HepG2 (cell line): ENCODE data around the gene CD46. TPM values are rescaled to one million over a fixed set of nuclear protein-coding genes. Genes with fewer than 3 reads are reported as not detected.

Source experiments
- BRCA1 ChIP-seq: sonication (generic); formaldehyde crosslinking; IDR thresholded peaks from 2 replicates; pipeline ENCODE4 v1.4.0; 2020; ENCODE audit warnings: missing genetic modification reagents
- CEBPZ ChIP-seq: IDR thresholded peaks from 2 replicates; pipeline ENCODE4 v1.6.1; 2012; ENCODE audit warnings: low read length, improper control_type of control experiment
- DMAP1 ChIP-seq: IDR thresholded peaks from 2 replicates; pipeline ENCODE4 v1.6.1; 2016
- ELF1 ChIP-seq: sonication (generic); formaldehyde crosslinking; IDR thresholded peaks from 2 replicates; pipeline ENCODE4 v1.4.0; 2020; ENCODE audit warnings: missing genetic modification reagents
- IKZF5 ChIP-seq: IDR thresholded peaks from 2 replicates; pipeline ENCODE4 v1.6.1; 2018; ENCODE audit warnings: missing genetic modification reagents, mild to moderate bottlenecking, missing compliant biosample characterization
- KDM5A ChIP-seq: fragments of 200-600 bp; sonication (generic); IDR thresholded peaks from 2 replicates; pipeline ENCODE4 v1.7.0; 2018; ENCODE audit warnings: antibody characterized with exemption, mild to moderate bottlenecking, low read length, borderline replicate concordance
- MTA3 ChIP-seq: sonication (generic); formaldehyde crosslinking; IDR thresholded peaks from 2 replicates; pipeline ENCODE4 v1.4.0; 2020; ENCODE audit warnings: missing genetic modification reagents
- MTF1 ChIP-seq: sonication (generic); formaldehyde crosslinking; IDR thresholded peaks from 2 replicates; pipeline ENCODE4 v1.5.0; 2020; ENCODE audit warnings: missing genetic modification reagents
- MYPOP ChIP-seq: sonication (generic); formaldehyde crosslinking; IDR thresholded peaks from 2 replicates; pipeline ENCODE4 v1.8.1; 2023; ENCODE audit warnings: mild to moderate bottlenecking, moderate library complexity, missing genetic modification reagents
- NFIC ChIP-seq: IDR thresholded peaks from 2 replicates; pipeline ENCODE4 v1.6.1; 2012; ENCODE audit warnings: mild to moderate bottlenecking, low read length, inconsistent platforms
- NRL ChIP-seq: sonication (generic); formaldehyde crosslinking; IDR thresholded peaks from 2 replicates; pipeline ENCODE4 v1.5.0; 2020; ENCODE audit warnings: missing genetic modification reagents, mild to moderate bottlenecking, moderate library complexity, borderline replicate concordance
- POLR2AphosphoS5 ChIP-seq: IDR thresholded peaks from 2 replicates; pipeline ENCODE4 v1.6.1; 2012; ENCODE audit warnings: low read depth, low read length
- SMARCC2 ChIP-seq: fragments of 450-650 bp; IDR thresholded peaks from 2 replicates; pipeline ENCODE4 v1.6.1; 2017; ENCODE audit warnings: antibody characterized with exemption, mild to moderate bottlenecking
- TCF7L2 ChIP-seq: IDR thresholded peaks from 2 replicates; pipeline ENCODE4 v1.6.1; 2011; ENCODE audit warnings: mild to moderate bottlenecking, low read depth, low read length, moderate library complexity
- ZBTB7B ChIP-seq: sonication (generic); formaldehyde crosslinking; IDR thresholded peaks from 2 replicates; pipeline ENCODE4 v1.4.0; 2020; ENCODE audit warnings: missing genetic modification reagents
- ZNF280D ChIP-seq: sonication (generic); formaldehyde crosslinking; IDR thresholded peaks from 2 replicates; pipeline ENCODE4 v1.5.1; 2020; ENCODE audit warnings: mild to moderate bottlenecking, missing genetic modification reagents
- ZSCAN5A ChIP-seq: sonication (generic); formaldehyde crosslinking; IDR thresholded peaks from 2 replicates; pipeline ENCODE4 v1.8.0; 2022; ENCODE audit warnings: mild to moderate bottlenecking, missing genetic modification reagents, borderline replicate concordance
- polyA plus RNA-seq, 8 experiments: library from polyadenylated mRNA; depleted of rRNA in 3 of 8; stranded (reverse) in 7 of 8; unstranded in 1 of 8; fragments of >200 nt; fragmentation: Illumina TruSeq in 4 of 8; extraction: Trizol in 4 of 8; gene quantifications; 2 replicates each; pipeline versions ENCODE4 v1.2.1 to v1.2.3, GENCODE V29; 2011 to 2016; ENCODE audit warnings: low read depth in 4 of 8, missing spikeins in 1 of 8, mixed read lengths in 1 of 8; ENCODE audit not compliant: insufficient read depth in 1 of 8
- total RNA-seq, 5 experiments: library from RNA; depleted of rRNA; stranded (reverse); fragments of >200 nt; fragmentation: Illumina TruSeq; extraction: Trizol; gene quantifications; 2 replicates each; pipeline ENCODE4 v1.2.3, GENCODE V29; 2016; ENCODE audit warnings: low read depth in 1 of 5

Gene CD46
- total and polyA plus RNA-seq, 2 of the 13 experiments (the other 11 are each of a cell fraction or from before 2014, with no cell fraction given): 130 to 277 TPM

- TF ChIP-seq MYPOP (CRISPR knock-in tag): no peak; the same call in 1 of the 2 replicates
- no peak for TF ChIP-seq IKZF5 (CRISPR knock-in tag)
- peak; percentile 69 for TF ChIP-seq POLR2AphosphoS5
- TF ChIP-seq MTA3: no peak
- no peak for TF ChIP-seq KDM5A
- TF ChIP-seq ELF1: 0 out of 2 replicates have a peak, but pooled peaks have one; percentile 12
- TF ChIP-seq TCF7L2: no peak
- 0 out of 2 replicates have a peak, but pooled peaks have one; percentile 38 for TF ChIP-seq NRL (CRISPR knock-in tag)
- no peak for TF ChIP-seq ZSCAN5A (CRISPR knock-in tag)
- TF ChIP-seq SMARCC2: no peak
- TF ChIP-seq BRCA1 (CRISPR knock-in tag): no peak
- TF ChIP-seq ZBTB7B (CRISPR knock-in tag): no peak
- no peak for TF ChIP-seq MTF1 (CRISPR knock-in tag)
- no peak for TF ChIP-seq NFIC
- TF ChIP-seq CEBPZ: no peak
- peak; percentile 8; the same call in 1 of the 2 replicates for TF ChIP-seq DMAP1 (CRISPR knock-in tag)
- no peak for TF ChIP-seq ZNF280D
These were observed 75.0 kb downstream of the CD46 start (continued) for GRCh38 chr1:207826557-207827487.
